Vagina (tissue), 2 donors: ENCODE measurements around the gene FAAP20. TPM values are rescaled to one million over a fixed set of nuclear protein-coding genes. Genes with fewer than 3 reads are reported as not detected.

Experiments used
- DNase-seq, 2 donors: peaks; one replicate each; pipeline ENCODE4 v3.0.0-alpha.2; 2017; ENCODE audit errors: extremely low spot score in 2 of 2
- H3K27ac ChIP-seq: fragments of 200-600 bp; sonication (generic); one replicate; pipeline ENCODE4 v1.5.1; 2019
- H3K27me3 ChIP-seq: fragments of 200-600 bp; sonication (generic); one replicate; pipeline ENCODE4 v1.5.1; 2019
- H3K36me3 ChIP-seq, 2 donors: fragments of 200-600 bp; sonication (generic); one replicate each; pipeline ENCODE4 v1.5.1; 2017 to 2019
- H3K4me1 ChIP-seq: fragments of 200-600 bp; sonication (generic); one replicate; pipeline ENCODE4 v1.5.1; 2019
- H3K4me3 ChIP-seq, 2 donors: fragments of 200-600 bp; sonication (generic); 1 replicate in 1 of 2; 2 replicates in 1 of 2; pipeline ENCODE4 v1.5.1; 2016 to 2019
- H3K9me3 ChIP-seq: fragments of 200-600 bp; sonication (generic); one replicate; pipeline ENCODE4 v1.5.1; 2019
- CTCF ChIP-seq, 3 experiments: fragments of 450-650 bp in 2 of 3; fragments of 200-600 bp in 1 of 3; sonication (generic) in 1 of 3; IDR thresholded peaks; one replicate each; pipeline ENCODE4 v1.5.1; 2017 to 2019; ENCODE audit warnings: antibody characterized with exemption in 3 of 3, mild to moderate bottlenecking in 2 of 3, moderate library complexity in 2 of 3
- POLR2A ChIP-seq, 2 donors: fragments of 450-650 bp; IDR thresholded peaks; one replicate each; pipeline ENCODE4 v1.6.1; 2017; ENCODE audit warnings: antibody characterized with exemption in 2 of 2, mild to moderate bottlenecking in 2 of 2, moderate library complexity in 2 of 2
- POLR2AphosphoS5 ChIP-seq, 2 donors: sonication (generic); formaldehyde crosslinking; IDR thresholded peaks; one replicate each; pipeline ENCODE4 v1.9.0; 2017; ENCODE audit warnings: antibody characterized with exemption in 2 of 2, mild to moderate bottlenecking in 2 of 2, low read depth in 1 of 2; ENCODE audit not compliant: insufficient read depth in 1 of 2
- intact Hi-C: fragments of 100-400 bp; cut with DNase I; formaldehyde crosslinking; loops from one replicate; pipeline ENCODE4 v1.15.1; 2023
- total RNA-seq: library from RNA; depleted of rRNA; stranded (reverse); fragments of >200 nt; gene quantifications from one replicate; pipeline ENCODE4 v1.2.3, GENCODE V29; 2016

The FAAP20 gene
- total RNA-seq, 1 donor from 2014 or later, result 92.3 TPM

GRCh38 chr1:2170211-2170610, 24.4 kb downstream of the FAAP20 start:
- H3K36me3 ChIP-seq, result no peaks in the 10 kb centered on the region
- H3K4me3 ChIP-seq, result no peak overlapping the region
- H3K9me3 ChIP-seq, result no peaks in the 10 kb centered on the region
- H3K4me1 ChIP-seq, result peaks cover 13% of the 10 kb centered on the region
- no peak for TF ChIP-seq POLR2A (IDR thresholded peaks at IDR 0.05)
- no peak for DNase-seq
- H3K27ac ChIP-seq, result no peak overlapping the region
- intact Hi-C loops, result loop anchor here (5.0 kb wide), 1 partner anchor 38 kb away; no protein-coding TSS in a partner anchor
- H3K27me3 ChIP-seq, result no peaks in the 10 kb centered on the region

- no peak for DNase-seq
- no peaks in the 10 kb centered on the region for H3K9me3 ChIP-seq
- no peak overlapping the region for H3K27ac ChIP-seq
- intact Hi-C loops, result no loop called here
- no peak overlapping the region for H3K4me3 ChIP-seq
- H3K4me1 ChIP-seq, result peaks cover 5% of the 10 kb centered on the region
- TF ChIP-seq POLR2A (IDR thresholded peaks at IDR 0.05), result no peak
- no peak for TF ChIP-seq CTCF (IDR thresholded peaks at IDR 0.05)
- no peak for TF ChIP-seq POLR2AphosphoS5 (IDR thresholded peaks at IDR 0.05; ENCODE audit: insufficient read depth in 1 of 2, low read depth in 1 of 2)
- no peaks in the 10 kb centered on the region for H3K36me3 ChIP-seq
- no peaks in the 10 kb centered on the region for H3K27me3 ChIP-seq
These were observed 25.3 kb downstream of the FAAP20 start for GRCh38 chr1:2169200-2169836.

GRCh38 chr1:2168535-2168934, 26.0 kb downstream of the FAAP20 start:
- Histone ChIP-seq H3K36me3 (no peaks in the 10 kb centered on the region), H3K4me3 (no peak overlapping the region), H3K4me1 (no peaks in the 10 kb centered on the region), H3K27me3 (no peaks in the 10 kb centered on the region), H3K9me3 (no peaks in the 10 kb centered on the region), H3K27ac (no peak overlapping the region)
- DNase-seq, result no peak
- TF ChIP-seq CTCF (IDR thresholded peaks at IDR 0.05), result no peak
- no peak for TF ChIP-seq POLR2A (IDR thresholded peaks at IDR 0.05)
- TF ChIP-seq POLR2AphosphoS5 (IDR thresholded peaks at IDR 0.05; ENCODE audit: insufficient read depth in 1 of 2, low read depth in 1 of 2), result no peak
- intact Hi-C loops, result no loop called here

GRCh38 chr1:2168090-2168489, 26.5 kb downstream of the FAAP20 start:
- Histone ChIP-seq H3K4me3 (no peak overlapping the region), H3K27me3 (no peaks in the 10 kb centered on the region), H3K4me1 (no peaks in the 10 kb centered on the region), H3K27ac (no peak overlapping the region), H3K36me3 (no peaks in the 10 kb centered on the region), H3K9me3 (no peaks in the 10 kb centered on the region)
- TF ChIP-seq POLR2A (IDR thresholded peaks at IDR 0.05) (no peak), CTCF (IDR thresholded peaks at IDR 0.05) (no peak), POLR2AphosphoS5 (IDR thresholded peaks at IDR 0.05; ENCODE audit: insufficient read depth in 1 of 2, low read depth in 1 of 2) (no peak)
- no peak for DNase-seq
- intact Hi-C loops, result no loop called here

GRCh38 chr1:2166695-2167094, 27.9 kb downstream of the FAAP20 start:
- no peak overlapping the region for H3K27ac ChIP-seq
- TF ChIP-seq POLR2AphosphoS5 (IDR thresholded peaks at IDR 0.05; ENCODE audit: insufficient read depth in 1 of 2, low read depth in 1 of 2) (no peak), CTCF (IDR thresholded peaks at IDR 0.05) (no peak), POLR2A (IDR thresholded peaks at IDR 0.05) (no peak)
- H3K4me3 ChIP-seq, result no peak overlapping the region
- intact Hi-C loops, result no loop called here
- no peaks in the 10 kb centered on the region for H3K36me3 ChIP-seq
- no peaks in the 10 kb centered on the region for H3K9me3 ChIP-seq
- H3K4me1 ChIP-seq, result no peaks in the 10 kb centered on the region
- no peaks in the 10 kb centered on the region for H3K27me3 ChIP-seq
- no peak for DNase-seq
